GM21515 (cell line): ENCODE measurements around the gene NDC80.
"Not testable (repeated sequence)": the region's sequence is repeated elsewhere in the genome, so short reads cannot be mapped to it uniquely, and the experiment has no call there.

Experiments
- ATAC-seq: cut with Tn5 transposase; IDR thresholded peaks from one replicate; pipeline ENCODE4 v1.9.1; 2021; ENCODE audit not compliant: unreplicated experiment

Gene NDC80

GRCh38 chr18:2617401-2617998 lies 46.1 kb downstream of the NDC80 start:
- no peak for ATAC-seq

DNA sequence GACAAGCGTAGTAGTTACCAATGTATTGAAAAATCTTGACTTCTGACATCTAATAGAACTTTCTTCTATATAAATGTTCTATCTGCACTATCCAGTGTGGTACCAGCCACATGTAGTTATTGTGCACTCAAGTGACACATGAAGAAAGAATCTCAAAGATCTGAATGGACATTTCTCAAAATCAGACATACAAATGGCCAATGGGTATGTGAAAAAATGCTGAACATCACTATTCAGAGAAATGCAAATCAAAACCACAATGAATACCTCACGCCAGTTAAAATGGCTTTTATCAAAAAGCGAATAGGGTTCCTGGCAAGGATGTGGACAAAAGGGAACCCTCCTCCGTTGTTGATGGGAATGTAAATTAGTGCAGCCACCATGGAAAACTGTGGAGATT lies 46.7 kb downstream of the NDC80 start:
- no peak for ATAC-seq

- ATAC-seq = no peak
These were observed 53.9 kb downstream of the NDC80 start for GRCh38 chr18:2625217-2625616.

GRCh38 chr18:2627821-2628276 lies 56.5 kb downstream of the NDC80 start:
- no peak for ATAC-seq

GRCh38 chr18:2629003-2629402 lies 57.6 kb downstream of the NDC80 start:
- ATAC-seq = no peak

GRCh38 chr18:2635586-2635985 lies 64.2 kb downstream of the NDC80 start:
- ATAC-seq = no peak

DNA sequence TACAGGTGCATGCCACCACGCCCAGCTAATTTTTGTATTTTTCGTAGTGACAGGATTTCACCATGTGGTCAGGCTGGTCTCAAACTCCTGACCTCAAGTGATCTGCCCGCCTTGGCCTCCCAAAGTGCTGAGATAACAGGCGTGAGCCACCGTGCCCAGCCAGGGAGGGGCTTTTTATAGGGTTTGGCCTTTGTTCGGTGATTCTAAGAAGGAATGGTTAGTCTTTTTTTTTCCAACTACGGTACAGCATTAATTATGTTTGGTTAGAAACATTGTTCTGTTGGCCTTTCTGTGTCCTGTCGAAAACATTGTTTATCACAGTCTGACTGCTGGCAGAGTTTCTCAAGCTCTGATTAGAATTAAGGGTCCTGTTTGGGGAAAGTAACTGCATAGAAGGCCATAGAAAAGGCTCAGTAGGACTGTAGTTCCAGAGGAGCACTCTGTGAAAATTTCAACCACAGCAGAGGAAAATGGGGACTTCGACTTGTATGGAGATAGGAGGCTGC lies 64.8 kb downstream of the NDC80 start:
- peak; percentile 25 for ATAC-seq

DNA sequence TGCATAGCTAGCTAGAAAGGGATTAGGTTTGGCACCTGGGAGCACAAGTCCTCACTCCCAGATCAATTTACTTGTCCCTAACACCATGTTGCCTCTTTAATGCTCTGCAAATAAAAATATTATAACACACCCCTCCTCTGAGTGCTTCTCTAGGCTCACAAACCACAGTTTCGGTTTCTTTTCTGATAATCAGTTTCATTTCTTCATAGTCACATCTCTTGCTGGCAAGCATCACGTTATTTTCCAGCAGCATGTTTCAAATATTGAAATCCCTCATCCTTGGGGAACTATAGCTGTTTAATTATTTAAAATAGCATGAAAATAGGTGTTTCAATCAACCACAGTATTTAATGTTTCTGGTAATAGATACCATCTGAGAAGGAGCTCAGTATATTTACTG lies 70.3 kb downstream of the NDC80 start:
- peak; percentile 56 for ATAC-seq

GRCh38 chr18:2642771-2643170 lies 71.4 kb downstream of the NDC80 start:
- no peak for ATAC-seq

- ATAC-seq = no peak
These were observed 73.2 kb downstream of the NDC80 start for GRCh38 chr18:2644535-2644934.

GRCh38 chr18:2651981-2652380 lies 80.6 kb downstream of the NDC80 start:
- ATAC-seq = no peak

DNA sequence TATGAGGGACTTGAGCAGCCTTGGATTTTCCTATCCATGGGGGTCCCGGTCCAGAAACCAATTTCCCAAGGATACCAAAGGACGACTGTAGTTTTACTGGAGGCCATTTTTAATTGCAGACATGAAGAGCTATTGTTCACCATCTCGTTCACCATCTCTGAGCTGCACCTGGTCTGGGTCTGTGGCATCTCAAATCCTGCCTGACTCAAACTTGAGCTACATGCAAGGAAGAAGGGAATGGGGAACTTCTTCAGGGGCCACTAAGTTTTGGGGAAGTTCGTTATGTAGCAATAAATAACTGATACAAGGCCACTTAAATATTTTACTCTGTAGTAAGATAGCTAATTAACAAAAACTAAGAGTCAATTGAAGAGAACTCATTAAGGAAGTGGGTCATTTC lies 82.1 kb downstream of the NDC80 start:
- ATAC-seq = no peak

DNA sequence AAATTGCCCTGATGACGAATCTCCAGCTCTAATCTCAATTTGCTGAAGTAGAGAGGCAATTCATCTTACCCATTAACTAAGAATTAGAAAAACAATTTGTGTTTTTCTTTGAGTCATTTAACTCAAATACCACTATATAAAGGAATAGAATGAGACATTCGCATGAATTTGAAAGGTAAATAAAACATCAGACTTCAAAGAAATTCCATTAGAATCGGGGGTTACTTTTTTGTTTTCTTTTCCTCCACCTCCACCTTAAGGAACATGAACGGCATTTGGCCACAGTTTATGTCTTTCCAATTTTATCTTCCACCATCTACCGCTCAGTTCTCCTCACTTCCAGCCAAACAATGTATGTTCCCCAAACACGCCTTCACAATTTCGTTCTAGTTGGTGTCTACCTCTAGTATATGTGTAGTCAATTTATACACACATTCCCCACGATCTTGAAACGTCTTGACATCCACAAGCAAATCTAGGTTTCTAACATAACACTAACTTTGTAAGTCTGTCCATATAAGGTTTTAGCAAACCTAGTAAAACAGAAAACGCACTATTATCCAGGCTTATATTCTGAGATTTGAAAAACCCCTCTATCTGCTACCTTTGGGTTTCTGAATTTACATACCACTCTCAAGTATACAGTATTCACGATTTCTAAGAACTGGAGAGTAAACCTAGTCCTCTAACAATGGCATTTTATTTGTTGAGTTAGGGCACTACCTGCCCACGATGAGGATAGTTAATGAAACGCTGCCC lies 83.0 kb downstream of the NDC80 start:
- no peak for ATAC-seq

GRCh38 chr18:2654928-2655177 lies 83.5 kb downstream of the NDC80 start:
- ATAC-seq = peak; percentile 36

DNA sequence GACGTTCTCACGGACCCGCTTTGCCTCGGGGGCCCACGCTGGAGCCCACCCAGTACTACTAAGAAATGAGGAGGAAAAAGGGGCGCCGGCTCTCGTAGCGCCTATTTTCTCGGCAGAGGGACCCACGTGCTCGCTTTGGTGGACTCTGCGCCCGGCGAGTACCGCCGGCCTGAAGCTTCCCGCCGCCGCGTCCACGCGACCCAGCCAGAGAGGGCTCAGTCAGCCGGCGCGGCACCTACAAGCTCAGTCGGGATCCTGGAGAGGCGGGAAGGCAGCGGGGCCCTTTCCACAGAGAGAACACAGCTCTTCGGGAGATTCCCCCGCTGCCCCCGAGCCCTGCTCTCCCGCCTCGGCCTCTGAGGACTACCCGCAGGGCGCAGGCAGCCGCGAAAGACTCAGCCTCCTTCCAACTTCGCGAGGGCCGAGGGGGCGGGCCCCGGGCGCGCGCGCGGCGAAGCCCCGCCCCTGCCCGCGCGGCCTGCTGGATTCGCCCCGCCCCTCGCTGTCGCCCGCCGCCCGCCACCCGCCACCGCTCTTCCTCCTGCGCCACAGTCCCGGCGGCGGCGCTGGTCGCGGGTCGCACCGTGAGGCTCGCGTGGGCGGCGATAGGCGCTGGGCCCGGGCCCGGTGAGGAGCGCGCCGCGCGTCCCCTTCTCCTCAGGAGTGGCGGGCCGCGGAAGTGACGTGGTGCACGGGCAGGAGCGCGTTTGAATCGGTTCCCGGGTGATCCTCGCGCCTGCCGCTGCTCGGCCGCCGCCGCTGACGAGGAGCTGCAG lies 84.0 kb downstream of the NDC80 start, which contains the start of gene SMCHD1:
TSS of gene SMCHD1 (plus strand) at position 549 of the 776 bp plus-strand sequence. CDS start 350 bp downstream, outside the sequence.
- ATAC-seq = peak; percentile 70

DNA sequence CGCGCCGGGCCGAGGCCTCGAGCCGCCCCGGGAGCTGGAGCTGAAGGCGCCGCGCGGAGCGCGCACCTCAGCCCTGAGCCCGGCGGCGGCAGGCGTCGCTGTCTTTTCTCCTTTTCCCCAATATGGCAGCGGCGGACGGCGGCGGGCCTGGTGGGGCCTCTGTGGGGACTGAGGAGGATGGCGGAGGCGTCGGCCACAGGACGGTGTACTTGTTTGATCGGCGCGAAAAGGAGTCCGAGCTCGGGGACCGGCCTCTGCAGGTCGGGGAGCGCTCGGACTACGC lies 84.5 kb downstream of the NDC80 start:
- ATAC-seq = no peak

DNA sequence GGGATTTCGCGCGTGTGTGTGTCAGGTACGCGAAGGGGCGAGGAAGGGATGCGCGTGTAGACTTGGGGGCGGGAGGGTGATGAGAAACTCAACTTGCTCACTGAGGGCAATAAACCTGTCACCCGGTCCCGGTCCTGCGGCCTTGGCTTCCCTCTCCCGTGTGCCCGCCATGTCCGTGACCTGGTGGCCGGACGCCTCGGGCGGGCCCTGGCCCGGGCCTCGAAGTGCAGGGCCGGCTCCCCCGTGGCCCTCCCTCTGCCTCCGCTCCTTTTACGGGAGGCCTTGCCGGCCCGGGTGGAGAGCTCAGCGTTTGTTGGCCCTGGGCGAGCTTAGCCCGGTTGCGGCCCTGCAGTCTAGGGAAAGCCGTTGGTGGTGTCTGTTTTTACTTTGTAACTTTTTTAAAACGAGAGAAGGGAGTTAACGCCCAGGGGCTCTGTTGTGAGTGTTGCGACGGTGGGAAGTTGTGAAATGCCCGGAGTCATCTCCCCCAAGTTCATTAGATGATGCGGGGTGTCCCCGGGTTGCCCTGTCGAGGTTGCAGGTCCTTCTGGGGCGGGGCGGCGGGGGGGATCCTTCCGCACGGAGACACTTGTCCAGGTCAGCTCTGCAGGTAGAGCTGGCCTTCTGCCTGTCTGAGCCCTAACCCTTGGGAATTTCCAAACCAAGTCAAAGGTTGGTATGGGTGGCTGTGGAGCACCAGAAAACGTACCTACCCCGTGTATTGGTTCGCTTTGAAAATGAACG lies 85.1 kb downstream of the NDC80 start:
- ATAC-seq = peak; percentile 13

- ATAC-seq = no peak
These were observed 85.7 kb downstream of the NDC80 start for GRCh38 chr18:2656981-2657512.

DNA sequence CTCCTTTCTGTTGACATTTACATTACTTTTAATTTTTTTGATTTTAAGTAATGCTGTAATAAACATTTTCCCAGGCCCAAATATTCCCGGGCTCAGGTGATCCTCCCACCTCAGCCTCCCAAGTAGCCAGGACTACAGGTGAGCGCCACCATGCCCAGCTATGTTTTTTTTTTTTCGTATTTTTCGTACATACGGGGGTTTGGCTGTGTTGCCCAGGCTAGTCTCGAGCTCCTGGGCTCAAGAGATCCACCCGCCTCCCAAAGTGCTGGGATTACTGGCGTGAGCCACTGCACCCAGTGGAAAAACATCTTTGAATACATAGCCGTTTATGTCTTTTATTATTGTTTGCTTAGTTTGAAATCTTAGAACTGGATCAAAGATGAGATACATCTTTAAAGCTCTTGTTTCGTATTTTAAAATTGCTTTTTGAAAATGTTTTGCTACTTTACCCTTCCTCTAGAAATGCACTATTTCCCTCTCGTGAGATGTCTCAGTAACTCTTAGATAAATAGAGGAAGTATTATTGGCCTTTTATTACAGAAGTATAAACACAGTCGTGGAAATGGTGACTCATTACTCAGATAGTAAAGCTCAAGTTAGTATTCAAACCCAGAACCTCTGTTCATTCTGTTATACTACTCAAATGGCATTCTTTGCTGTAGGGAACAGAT lies 86.6 kb downstream of the NDC80 start:
- ATAC-seq = no peak

DNA sequence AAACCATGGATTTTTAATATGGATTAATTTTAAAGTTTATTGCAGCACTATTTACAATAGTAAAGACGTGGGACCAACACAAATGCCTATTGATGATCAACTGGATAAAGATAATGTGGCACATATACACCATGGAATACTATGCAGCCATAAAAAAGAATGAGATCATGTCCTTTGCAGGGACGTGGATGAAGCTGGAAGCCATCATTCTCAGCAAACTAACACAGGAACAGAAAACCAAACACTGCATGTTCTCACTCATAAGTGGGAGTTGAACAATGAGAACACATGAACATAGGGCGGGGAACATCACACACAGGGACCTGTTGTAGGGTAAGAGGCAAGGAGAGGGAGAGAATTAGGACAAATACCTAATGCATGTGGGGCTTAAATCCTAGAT lies 89.5 kb downstream of the NDC80 start:
- ATAC-seq = not testable (repeated sequence)

DNA sequence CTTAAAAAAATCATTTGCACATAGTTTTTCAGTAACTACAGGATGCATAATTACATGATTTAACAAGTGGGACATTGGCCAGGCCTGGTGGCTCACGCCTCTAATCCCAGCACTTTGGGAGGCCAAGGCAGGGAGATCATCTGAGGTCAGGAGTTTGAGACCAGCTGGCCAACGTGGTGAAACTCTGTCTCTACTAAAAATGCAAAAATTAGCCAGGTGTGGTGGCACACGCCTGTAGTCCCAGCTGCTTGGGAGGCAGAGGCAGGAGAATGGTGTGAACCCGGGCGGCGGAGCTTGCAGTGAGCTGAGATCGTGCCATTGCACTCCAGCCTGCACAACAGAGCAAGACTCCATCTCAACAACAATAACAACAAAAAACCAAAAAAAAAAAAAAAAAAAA lies 90.9 kb downstream of the NDC80 start:
- not testable (repeated sequence) for ATAC-seq
